NT2/D1 (cell line): ENCODE measurements around the gene CRYBA2.

Source experiments
- SUZ12 ChIP-seq: IDR thresholded peaks from 2 replicates; pipeline ENCODE4 v1.6.1; 2011; ENCODE audit not compliant: insufficient read length, insufficient read depth; ENCODE audit errors: extremely low read depth
- ZNF274 ChIP-seq: IDR thresholded peaks from 2 replicates; pipeline ENCODE4 v1.6.1; 2011; ENCODE audit warnings: mild to moderate bottlenecking, low read depth, low read length

GRCh38 chr2:218992196-218992595 lies 1.0 kb downstream of the CRYBA2 start:
- no peak for TF ChIP-seq ZNF274
- no peak for TF ChIP-seq SUZ12
